ENCODE measurements around the gene PKIB. TPM values are rescaled to one million over a fixed set of nuclear protein-coding genes. Genes with fewer than 3 reads are reported as not detected.

The PKIB gene
- total and polyA plus RNA-seq, 10 of the 15 experiments (the other 5 are each of a cell fraction or from before 2014, with no cell fraction given), result 0.20 to 1.8 (median 0.87) TPM

DNA sequence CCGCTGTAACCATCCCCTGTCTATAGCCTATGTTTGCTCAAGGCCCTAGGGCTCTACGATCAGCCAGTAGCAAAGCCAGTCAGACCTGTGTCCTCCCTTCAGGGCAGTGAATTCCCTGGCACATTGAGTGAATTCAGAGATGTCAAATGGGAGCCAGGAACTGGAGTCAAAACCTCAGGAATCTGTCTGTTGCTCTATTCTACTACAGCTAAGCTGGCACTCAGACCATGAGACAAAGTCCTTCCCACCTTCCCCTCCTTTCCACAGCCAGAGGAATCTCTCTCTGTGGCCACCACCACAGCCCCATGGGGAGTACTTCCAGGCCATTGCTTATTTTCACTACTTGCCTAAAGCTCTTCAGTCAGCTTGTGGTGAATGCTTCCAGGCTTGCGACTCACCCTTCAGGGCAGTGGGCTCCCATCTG is 82.0 kb downstream of the PKIB start:
- no peak overlapping the region for H2AFZ ChIP-seq (ENCODE audit: control insufficient read depth, low read depth, low read length)
- no peaks in the 10 kb centered on the region for H3K36me3 ChIP-seq (ENCODE audit: control insufficient read depth in 2 of 2, insufficient read depth in 2 of 2, low read length in 1 of 2)
- no peak for ATAC-seq
- no peak overlapping the region for H3K4me2 ChIP-seq (ENCODE audit: control insufficient read depth, insufficient read depth)
- 0% methylated on average over 2 of the region's 3 CpGs for WGBS (ENCODE audit: insufficient coverage, insufficient replicate concordance, low lambda C conversion rate, missing lambda C conversion rate)
- ChIA-PET CTCF (interaction anchor here (1.0 kb wide), 1 partner anchor 8 kb away, joined by 3 read pairs; no protein-coding TSS in a partner anchor), POLR2A (no interaction called here), RAD21 (ENCODE audit: unreplicated experiment) (no interaction called here), SMC1A (ENCODE audit: uncharacterized antibody, unreplicated experiment) (no interaction called here)
- H3K9ac ChIP-seq (ENCODE audit: control insufficient read depth, insufficient read depth, low read length), result no peak overlapping the region
- in situ Hi-C loops (cut with MboI) (no loop called here), intact Hi-C loops (cut with micrococcal nuclease; ENCODE audit: unreplicated experiment) (no loop called here)
- H3K27me3 ChIP-seq (replicated peaks in 1 of 2; ENCODE audit: control insufficient read depth in 2 of 2, insufficient read depth in 2 of 2, low read length in 1 of 2), result no peaks in the 10 kb centered on the region
- no TSS peak for BruUV-seq (replicated peaks)
- H4K20me1 ChIP-seq (ENCODE audit: control insufficient read depth, insufficient read depth), result no peaks in the 10 kb centered on the region
- H3K27ac ChIP-seq (ENCODE audit: control insufficient read depth, insufficient read depth), result no peak overlapping the region
- DNase-seq (ENCODE audit: low read depth, low spot score), result no peak
- H3K79me2 ChIP-seq (ENCODE audit: control insufficient read depth, insufficient read depth, low read length), result no peaks in the 10 kb centered on the region
- no peak overlapping the region for H3K4me3 ChIP-seq
- TF ChIP-seq FOXK2 (IDR thresholded peaks at IDR 0.05), result no peak
- no peak for TF ChIP-seq MEF2A (IDR thresholded peaks at IDR 0.05; ENCODE audit: insufficient read depth, low read depth, low read length)
- no peaks in the 10 kb centered on the region for H3K9me3 ChIP-seq (replicated peaks; ENCODE audit: control insufficient read depth, insufficient read depth, low read length)
- H3K4me1 ChIP-seq (ENCODE audit: control insufficient read depth, insufficient read depth, low read length), result no peaks in the 10 kb centered on the region
- FAIRE-seq, result no peak

DNA sequence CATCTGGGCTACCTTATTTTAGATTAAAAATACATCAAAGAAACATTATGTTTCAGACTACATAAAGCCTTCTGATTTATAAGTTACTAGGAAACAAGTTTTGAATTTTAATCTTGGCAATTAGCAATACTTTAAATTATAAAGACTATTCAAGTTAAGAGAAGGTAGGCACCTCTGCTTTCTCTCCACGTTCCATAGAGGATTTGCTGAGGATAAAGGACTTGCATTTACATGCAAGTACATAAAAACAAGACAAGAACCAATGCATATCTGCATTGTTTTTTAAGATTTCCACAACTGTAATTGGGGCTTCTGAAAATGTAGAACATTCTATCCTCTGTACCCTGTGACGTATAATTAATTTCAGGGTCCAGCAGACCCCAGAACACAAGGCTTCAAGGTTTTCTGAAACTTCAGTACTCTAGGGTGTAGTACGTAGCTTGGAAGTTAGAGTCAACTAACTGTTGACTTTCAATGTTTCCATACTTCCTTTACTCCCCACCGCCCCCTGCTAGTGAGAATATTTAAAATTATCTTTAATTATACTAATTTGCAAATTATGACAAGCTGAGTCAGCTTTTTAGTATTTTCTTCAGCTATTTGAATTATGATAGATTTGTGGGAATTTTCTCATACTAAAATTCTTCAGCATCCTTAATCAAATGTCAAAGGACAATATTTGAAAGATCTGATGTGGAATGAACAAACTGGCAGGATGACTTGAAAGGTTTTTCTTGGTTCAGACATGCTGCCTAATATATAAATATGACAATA is 82.8 kb downstream of the PKIB start:
- ATAC-seq, result no peak
- H3K27me3 ChIP-seq (replicated peaks in 1 of 2; ENCODE audit: control insufficient read depth in 2 of 2, insufficient read depth in 2 of 2, low read length in 1 of 2), result no peaks in the 10 kb centered on the region
- H3K79me2 ChIP-seq (ENCODE audit: control insufficient read depth, insufficient read depth, low read length), result no peaks in the 10 kb centered on the region
- intact Hi-C loops (cut with micrococcal nuclease; ENCODE audit: unreplicated experiment), result no loop called here
- no peak overlapping the region for H3K4me2 ChIP-seq (ENCODE audit: control insufficient read depth, insufficient read depth)
- BruUV-seq (replicated peaks), result no TSS peak
- in situ Hi-C loops (cut with MboI), result no loop called here
- no peak for DNase-seq (ENCODE audit: low read depth, low spot score)
- no peak for FAIRE-seq
- no peaks in the 10 kb centered on the region for H4K20me1 ChIP-seq (ENCODE audit: control insufficient read depth, insufficient read depth)
- no peak overlapping the region for H3K9ac ChIP-seq (ENCODE audit: control insufficient read depth, insufficient read depth, low read length)
- H2AFZ ChIP-seq (ENCODE audit: control insufficient read depth, low read depth, low read length), result no peak overlapping the region
- TF ChIP-seq SREBF1 (IDR thresholded peaks at IDR 0.05; ENCODE audit: low read length), result no peak
- TF ChIP-seq STAT3 (IDR thresholded peaks at IDR 0.05; ENCODE audit: low read depth, low read length), result no peak
- TF ChIP-seq TCF12 (IDR thresholded peaks at IDR 0.05; ENCODE audit: low read depth, low read length), result no peak
- no peak for TF ChIP-seq TCF3 (IDR thresholded peaks at IDR 0.05; ENCODE audit: borderline replicate concordance, insufficient read depth, low read depth, low read length)
- no peak for TF ChIP-seq IRF4 (IDR thresholded peaks at IDR 0.05; ENCODE audit: low read depth, low read length)
- no peak for TF ChIP-seq BMI1 (IDR thresholded peaks at IDR 0.05; ENCODE audit: borderline replicate concordance)
- no peak for TF ChIP-seq CHD2 (IDR thresholded peaks at IDR 0.05; ENCODE audit: borderline replicate concordance, low read depth, low read length)
- TF ChIP-seq RAD21 (IDR thresholded peaks at IDR 0.05; ENCODE audit: insufficient read depth, low read depth, low read length), result no peak
- TF ChIP-seq NFYA (IDR thresholded peaks at IDR 0.05; ENCODE audit: borderline replicate concordance, low read depth, low read length), result no peak
- TF ChIP-seq, protein P1, sequence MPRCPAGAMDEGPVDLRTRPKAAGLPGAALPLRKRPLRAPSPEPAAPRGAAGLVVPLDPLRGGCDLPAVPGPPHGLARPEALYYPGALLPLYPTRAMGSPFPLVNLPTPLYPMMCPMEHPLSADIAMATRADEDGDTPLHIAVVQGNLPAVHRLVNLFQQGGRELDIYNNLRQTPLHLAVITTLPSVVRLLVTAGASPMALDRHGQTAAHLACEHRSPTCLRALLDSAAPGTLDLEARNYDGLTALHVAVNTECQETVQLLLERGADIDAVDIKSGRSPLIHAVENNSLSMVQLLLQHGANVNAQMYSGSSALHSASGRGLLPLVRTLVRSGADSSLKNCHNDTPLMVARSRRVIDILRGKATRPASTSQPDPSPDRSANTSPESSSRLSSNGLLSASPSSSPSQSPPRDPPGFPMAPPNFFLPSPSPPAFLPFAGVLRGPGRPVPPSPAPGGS (IDR thresholded peaks at IDR 0.05; ENCODE audit: borderline replicate concordance, insufficient read depth, low read depth, low read length, poor library complexity, severe bottlenecking), result no peak
- no peak for TF ChIP-seq RELA (IDR thresholded peaks at IDR 0.05; ENCODE audit: borderline replicate concordance, partially characterized antibody)
- no peak for TF ChIP-seq CBX3 (IDR thresholded peaks at IDR 0.05; ENCODE audit: borderline replicate concordance, low read depth)
- no peak for TF ChIP-seq ASH2L (IDR thresholded peaks at IDR 0.05; ENCODE audit: borderline replicate concordance, low read depth)
- no peaks in the 10 kb centered on the region for H3K9me3 ChIP-seq (replicated peaks; ENCODE audit: control insufficient read depth, insufficient read depth, low read length)
- POLR2A ChIA-PET, result no interaction called here
- no peak overlapping the region for H3K27ac ChIP-seq (ENCODE audit: control insufficient read depth, insufficient read depth)
- WGBS (ENCODE audit: insufficient coverage, insufficient replicate concordance, low lambda C conversion rate, missing lambda C conversion rate), result 17% methylated on average over 4 of the region's 4 CpGs
- H3K4me1 ChIP-seq (ENCODE audit: control insufficient read depth, insufficient read depth, low read length), result no peaks in the 10 kb centered on the region
- CTCF ChIA-PET, result interaction anchor here (1.0 to 1.2 kb wide), 2 partner anchors 9 to 12 kb away, joined by 3 read pairs; no protein-coding TSS in a partner anchor
- SMC1A ChIA-PET (ENCODE audit: uncharacterized antibody, unreplicated experiment), result no interaction called here
- H3K36me3 ChIP-seq (ENCODE audit: control insufficient read depth in 2 of 2, insufficient read depth in 2 of 2, low read length in 1 of 2), result no peaks in the 10 kb centered on the region
- H3K4me3 ChIP-seq, result no peak overlapping the region
- RAD21 ChIA-PET (ENCODE audit: unreplicated experiment), result no interaction called here

Data from GM12878 (cell line).